Cardiac fibroblast (primary cell): ENCODE measurements around the gene CSF2.

Experiments used
- DNase-seq, 2 donors: peaks; one replicate each; pipeline versions ENCODE4 v3.0.0 to v3.0.0-alpha.2; 2010; ENCODE audit warnings: low read depth in 2 of 2
- H3K4me3 ChIP-seq, 2 donors: replicated peaks in 1 of 2; 1 replicate in 1 of 2; 2 replicates in 1 of 2; pipeline ENCODE4 v1.5.1; 2011; ENCODE audit warnings: low read depth in 2 of 2, low read length in 2 of 2, mild to moderate bottlenecking in 2 of 2, moderate library complexity in 1 of 2
- TF ChIP-seq, protein P1 (sequence below): IDR thresholded peaks from one replicate; pipeline ENCODE4 v1.5.1; 2011; ENCODE audit warnings: low read depth, mild to moderate bottlenecking, low read length, inconsistent platforms

The CSF2 gene

DNA sequence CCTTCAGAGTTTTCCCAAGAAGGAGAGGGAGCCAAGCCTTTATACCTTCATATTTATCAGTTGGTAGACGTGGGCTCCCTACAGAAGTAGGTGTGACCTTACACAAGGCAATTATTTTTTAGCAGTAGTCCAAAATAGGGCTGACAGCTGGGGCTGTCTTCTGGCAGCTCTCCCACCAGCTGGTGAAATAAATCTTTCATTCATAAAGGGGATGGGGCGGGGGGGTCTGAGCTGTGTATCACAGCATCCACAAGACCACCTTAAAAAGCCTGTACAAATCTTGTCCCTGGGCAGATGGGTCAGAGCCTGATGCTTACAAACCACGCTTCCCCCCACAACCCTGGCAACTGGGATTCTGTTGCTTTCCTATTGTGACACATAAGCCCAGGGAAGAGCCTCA, 19.7 kb downstream of the CSF2 start:
- DNase-seq, result no peak
- TF ChIP-seq, protein P1, sequence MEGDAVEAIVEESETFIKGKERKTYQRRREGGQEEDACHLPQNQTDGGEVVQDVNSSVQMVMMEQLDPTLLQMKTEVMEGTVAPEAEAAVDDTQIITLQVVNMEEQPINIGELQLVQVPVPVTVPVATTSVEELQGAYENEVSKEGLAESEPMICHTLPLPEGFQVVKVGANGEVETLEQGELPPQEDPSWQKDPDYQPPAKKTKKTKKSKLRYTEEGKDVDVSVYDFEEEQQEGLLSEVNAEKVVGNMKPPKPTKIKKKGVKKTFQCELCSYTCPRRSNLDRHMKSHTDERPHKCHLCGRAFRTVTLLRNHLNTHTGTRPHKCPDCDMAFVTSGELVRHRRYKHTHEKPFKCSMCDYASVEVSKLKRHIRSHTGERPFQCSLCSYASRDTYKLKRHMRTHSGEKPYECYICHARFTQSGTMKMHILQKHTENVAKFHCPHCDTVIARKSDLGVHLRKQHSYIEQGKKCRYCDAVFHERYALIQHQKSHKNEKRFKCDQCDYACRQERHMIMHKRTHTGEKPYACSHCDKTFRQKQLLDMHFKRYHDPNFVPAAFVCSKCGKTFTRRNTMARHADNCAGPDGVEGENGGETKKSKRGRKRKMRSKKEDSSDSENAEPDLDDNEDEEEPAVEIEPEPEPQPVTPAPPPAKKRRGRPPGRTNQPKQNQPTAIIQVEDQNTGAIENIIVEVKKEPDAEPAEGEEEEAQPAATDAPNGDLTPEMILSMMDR, result no peak
- H3K4me3 ChIP-seq, result no peak overlapping the region

DNA sequence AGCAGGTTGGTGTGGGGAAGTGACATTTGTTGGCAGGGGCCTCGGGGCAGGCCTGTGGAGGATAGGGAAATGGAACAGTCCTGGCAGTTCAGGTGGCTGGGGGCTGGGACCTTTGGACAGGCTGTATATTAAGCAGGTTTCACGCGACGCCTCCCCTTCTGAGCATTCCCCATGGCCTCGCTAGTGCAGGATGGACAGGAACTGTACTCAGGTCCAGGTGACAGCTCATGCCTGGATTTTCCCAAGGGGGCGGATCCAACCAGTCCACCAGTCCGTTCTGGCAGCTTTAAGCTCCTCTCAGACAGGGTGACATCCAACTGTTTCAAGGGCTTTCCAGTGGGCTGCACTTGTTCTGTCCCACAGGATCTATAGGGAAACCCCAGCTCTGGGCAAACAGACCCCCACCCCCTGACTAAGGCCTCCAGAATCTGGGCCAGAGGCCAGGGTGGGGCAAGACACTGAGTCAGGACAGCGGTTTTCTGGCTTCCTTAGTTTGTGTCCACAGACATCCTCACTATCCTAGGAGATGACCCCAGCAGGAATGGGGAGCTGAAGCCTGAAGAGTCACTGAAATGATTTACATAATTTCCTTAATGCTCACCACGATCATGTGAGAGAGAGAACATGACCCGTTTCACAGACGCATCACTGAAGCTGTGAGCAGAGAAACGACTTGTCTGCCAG, 20.9 kb downstream of the CSF2 start:
- TF ChIP-seq, protein P1, result no peak
- no peak overlapping the region for H3K4me3 ChIP-seq
- DNase-seq, result peak; percentile 82 to 99

DNA sequence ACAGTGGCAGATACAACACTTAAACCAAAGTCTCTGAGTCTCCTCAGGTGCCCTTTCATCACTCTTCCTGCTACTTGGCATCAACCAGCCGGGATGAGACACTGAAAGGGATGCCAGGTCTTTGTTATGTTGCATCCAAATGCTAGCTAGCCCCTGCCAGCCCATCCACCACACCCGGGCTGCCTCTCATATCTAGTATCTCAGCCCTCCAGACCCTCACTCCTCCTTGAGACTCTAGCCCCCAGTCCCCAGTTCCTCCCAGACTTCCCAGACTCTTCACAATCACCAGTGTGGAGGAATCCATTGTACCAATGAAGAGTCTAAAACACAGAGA, 21.5 kb downstream of the CSF2 start:
- no peak for DNase-seq
- TF ChIP-seq, protein P1, result no peak
- no peak overlapping the region for H3K4me3 ChIP-seq

DNA sequence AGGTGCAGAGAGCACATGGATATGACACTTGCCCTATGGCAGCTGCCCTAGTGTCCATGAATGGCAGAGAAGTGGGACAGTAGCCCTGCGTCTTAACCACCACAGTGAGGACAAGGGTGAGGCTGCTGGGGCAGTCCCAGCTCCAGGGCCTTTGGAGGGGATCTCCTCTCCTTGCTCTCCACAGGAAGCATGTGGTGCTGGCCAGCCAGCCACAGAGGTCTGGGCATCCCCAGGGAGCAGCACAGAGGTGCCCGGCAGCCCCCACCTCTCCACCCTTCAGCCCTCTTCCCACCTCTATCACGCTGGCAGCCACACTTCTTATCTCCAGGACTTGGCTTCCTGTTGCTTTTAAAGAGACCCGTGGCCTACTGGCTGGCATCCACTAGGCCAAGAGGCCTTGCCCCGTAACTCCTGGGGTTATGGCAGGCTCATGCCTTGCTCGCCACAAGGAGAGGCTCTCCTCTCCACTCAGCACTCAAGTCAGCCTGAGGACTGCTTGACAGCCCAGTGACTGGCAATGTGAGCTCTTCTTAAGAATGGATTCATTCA, 21.9 kb downstream of the CSF2 start:
- DNase-seq, result no peak
- TF ChIP-seq, protein P1, result no peak
- H3K4me3 ChIP-seq, result no peak overlapping the region

DNA sequence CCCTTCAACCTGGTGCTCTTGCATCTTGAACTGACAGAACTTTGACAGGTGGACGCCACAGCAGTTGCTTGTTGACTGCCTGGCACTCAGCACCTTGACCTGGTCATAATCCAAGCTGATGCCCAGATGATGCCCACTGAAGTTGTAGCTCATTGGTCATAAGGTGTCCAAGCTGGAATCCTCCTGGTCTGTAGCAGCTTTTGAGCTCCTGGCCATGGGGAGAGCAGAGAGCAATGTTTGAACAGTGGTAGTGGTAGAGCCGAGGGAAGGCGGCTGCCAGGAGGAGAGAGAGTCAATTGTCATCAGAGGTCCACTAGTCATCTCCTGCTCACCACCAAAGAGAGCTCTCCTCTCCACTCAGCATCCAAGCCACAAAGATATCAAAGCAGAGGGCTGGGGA, 23.3 kb downstream of the CSF2 start:
- no peak for DNase-seq

DNA sequence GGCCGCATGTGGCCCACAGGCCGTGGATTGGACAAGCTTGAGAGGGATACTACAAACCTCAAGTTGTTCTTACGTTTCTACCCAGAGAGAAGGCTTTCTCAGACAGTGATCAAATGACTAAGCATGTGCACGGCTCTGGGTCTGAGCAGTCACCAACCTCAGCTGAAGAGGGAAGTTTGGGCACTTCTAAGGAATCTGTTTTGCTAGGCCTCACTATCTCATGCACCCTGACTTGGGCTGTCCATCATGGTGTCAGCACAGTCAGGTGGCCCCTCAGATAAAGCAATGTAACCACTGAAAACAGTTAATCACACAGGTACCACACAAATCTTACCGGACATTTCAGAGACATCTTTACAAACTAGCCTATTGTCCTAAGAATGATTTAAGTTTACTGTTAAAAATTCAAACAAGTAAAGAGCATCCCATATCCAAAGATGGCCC, 24.6 kb downstream of the CSF2 start:
- peak in 1 of 2 donors; percentile 77 for DNase-seq
- TF ChIP-seq, protein P1, result no peak

More for the DNA sequence above, 23.3 kb downstream of the CSF2 start:
- TF ChIP-seq, protein P1, result no peak
- no peak overlapping the region for H3K4me3 ChIP-seq

More for the DNA sequence above, 24.6 kb downstream of the CSF2 start:
- H3K4me3 ChIP-seq, result no peak overlapping the region
